GM12873 (cell line): ENCODE data around the gene SCGB1D4.

Experiments used
- TF ChIP-seq, protein P1 (sequence below): IDR thresholded peaks from 2 replicates; pipeline ENCODE4 v1.5.1; 2012; ENCODE audit warnings: low read depth, mild to moderate bottlenecking, moderate library complexity, low read length, control low read depth; ENCODE audit not compliant: insufficient read depth; ENCODE audit errors: missing control alignments

SCGB1D4 gene

DNA sequence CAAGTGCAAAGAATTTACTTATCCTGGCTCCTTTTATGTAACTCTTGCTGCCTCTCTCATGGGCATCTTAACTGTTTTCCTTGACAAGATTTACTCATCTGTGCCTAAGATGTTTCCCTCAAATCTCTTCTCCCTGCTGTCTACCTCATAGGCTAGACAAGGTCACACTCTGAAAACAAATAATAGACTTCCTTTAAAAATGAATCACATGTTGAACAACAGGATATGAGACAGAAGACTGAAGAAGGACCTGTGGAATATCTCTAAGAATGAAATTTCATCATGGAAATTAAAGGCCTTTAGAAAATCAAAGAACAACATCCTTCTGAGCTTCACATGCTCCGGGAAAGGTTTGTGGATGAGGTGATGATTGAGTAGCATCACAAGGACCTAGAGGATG, 34.9 kb downstream of the SCGB1D4 start:
- TF ChIP-seq, protein P1, sequence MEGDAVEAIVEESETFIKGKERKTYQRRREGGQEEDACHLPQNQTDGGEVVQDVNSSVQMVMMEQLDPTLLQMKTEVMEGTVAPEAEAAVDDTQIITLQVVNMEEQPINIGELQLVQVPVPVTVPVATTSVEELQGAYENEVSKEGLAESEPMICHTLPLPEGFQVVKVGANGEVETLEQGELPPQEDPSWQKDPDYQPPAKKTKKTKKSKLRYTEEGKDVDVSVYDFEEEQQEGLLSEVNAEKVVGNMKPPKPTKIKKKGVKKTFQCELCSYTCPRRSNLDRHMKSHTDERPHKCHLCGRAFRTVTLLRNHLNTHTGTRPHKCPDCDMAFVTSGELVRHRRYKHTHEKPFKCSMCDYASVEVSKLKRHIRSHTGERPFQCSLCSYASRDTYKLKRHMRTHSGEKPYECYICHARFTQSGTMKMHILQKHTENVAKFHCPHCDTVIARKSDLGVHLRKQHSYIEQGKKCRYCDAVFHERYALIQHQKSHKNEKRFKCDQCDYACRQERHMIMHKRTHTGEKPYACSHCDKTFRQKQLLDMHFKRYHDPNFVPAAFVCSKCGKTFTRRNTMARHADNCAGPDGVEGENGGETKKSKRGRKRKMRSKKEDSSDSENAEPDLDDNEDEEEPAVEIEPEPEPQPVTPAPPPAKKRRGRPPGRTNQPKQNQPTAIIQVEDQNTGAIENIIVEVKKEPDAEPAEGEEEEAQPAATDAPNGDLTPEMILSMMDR, result no peak

DNA sequence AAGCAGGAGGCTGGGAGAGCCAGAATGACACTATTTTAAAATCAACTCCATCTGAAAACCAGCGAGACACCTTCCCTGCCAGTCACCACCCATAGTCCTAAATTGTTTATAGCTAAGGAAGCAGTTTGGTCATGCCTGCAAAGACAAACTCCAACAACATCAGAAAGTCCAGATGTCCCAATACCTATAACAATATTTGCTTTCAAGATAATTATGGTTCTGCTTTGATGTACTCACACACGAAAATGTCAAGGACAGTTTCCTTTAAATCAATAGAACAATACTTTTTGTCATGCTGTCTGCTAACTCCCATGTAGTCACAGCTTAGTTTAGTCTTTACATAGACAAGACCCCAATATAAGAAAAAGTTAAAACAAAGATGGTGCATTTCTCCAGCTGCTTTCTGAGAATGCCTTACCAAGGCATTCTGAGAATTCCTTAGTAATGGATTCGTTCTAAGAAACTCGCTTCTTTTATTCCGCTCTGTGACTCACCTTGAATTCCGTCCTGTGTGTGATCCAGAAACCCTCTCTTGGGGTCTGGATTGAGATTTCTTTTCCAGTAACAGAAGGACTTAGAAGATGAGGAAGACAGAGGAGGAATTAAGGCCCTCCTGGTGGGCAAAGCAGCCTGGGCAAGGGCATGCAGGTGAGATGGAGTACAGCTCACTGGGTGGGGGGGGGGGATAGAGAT, 38.5 kb downstream of the SCGB1D4 start:
- TF ChIP-seq, protein P1, result no peak

DNA sequence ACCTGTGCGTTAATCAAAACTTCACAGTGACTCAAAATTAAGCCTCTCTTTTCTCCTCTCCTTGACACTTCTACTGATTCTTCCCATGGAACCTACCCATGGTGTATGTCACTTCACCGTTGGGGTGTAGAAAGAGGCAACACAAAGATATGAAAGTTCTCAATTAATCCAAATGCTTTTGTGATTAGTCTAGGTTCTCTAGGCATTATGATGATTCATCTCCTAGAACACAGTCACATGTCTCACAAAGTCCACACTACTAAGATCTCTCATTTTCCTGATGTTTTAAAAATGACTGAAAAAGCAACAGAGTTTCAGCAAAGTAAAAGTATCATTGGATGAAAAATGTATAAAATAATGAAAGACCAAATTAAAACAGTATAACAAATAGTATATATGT, 42.6 kb downstream of the SCGB1D4 start:
- TF ChIP-seq, protein P1, result no peak

DNA sequence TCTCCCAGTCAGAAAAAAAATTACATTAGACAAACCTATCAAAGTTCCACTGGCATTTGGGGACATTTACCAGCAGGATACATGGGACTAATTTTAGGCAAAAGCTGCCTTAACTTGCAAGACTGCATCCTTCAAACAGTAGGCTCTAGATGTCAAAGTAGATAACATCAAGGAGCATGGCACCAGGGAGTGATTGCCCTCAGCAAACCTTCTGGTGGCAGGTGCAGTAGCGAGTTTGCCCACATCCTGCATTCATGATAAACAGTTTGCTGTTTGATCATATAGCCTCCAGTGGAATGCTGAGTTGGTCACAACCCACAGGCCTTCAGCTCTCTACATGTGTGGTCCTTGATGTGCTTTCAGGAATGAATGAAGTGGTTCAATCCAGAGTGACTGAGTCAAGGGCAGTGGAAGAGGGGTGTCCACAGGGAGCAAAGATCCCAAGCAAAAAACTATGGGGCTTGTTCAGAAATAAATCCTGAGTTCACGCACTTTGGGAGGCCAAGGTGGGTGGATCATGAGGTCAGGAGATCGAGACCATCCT, 44.8 kb downstream of the SCGB1D4 start:
- TF ChIP-seq, protein P1, result no peak

DNA sequence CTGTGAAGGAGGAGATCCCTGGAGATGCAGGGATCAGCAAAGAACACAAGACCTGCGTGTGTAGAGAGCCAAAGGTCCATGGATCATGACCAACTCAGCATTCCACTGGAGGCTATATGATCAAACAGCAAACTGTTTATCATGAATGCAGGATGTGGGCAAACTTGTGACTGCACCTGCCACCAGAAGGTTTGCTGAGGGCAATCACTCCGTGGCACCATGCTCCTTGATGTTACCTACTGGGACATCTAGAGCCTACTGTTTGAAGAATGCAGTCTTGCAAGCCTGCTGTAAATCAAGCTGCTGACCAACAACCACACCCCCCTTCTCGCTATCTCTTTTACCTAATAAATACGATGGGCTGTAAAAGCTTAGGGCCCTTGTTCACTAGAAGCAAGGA, 47.2 kb downstream of the SCGB1D4 start:
- TF ChIP-seq, protein P1, result no peak
